ENCODE data around the gene RAB20.

Gene RAB20

GRCh38 chr13:110483386-110483968, 78.0 kb downstream of the RAB20 start:
- no peak for DNase-seq (ENCODE audit: extremely low spot score)
- TF ChIP-seq LEF1 (IDR thresholded peaks at IDR 0.05; ENCODE audit: borderline replicate concordance) (no peak), HDGF (IDR thresholded peaks at IDR 0.05; ENCODE audit: borderline replicate concordance) (no peak), FOXK2 (IDR thresholded peaks at IDR 0.05) (no peak), FOXM1 (IDR thresholded peaks at IDR 0.05; ENCODE audit: borderline replicate concordance) (no peak), BHLHE40 (IDR thresholded peaks at IDR 0.05; ENCODE audit: borderline replicate concordance) (no peak), ARNT (IDR thresholded peaks at IDR 0.05) (no peak), SUZ12 (IDR thresholded peaks at IDR 0.05) (no peak), NFRKB (IDR thresholded peaks at IDR 0.05) (no peak), CTBP1 (IDR thresholded peaks at IDR 0.05; ENCODE audit: borderline replicate concordance) (no peak), ZNF384 (IDR thresholded peaks at IDR 0.05) (no peak), PKNOX1 (IDR thresholded peaks at IDR 0.05) (no peak), SP1 (IDR thresholded peaks at IDR 0.05) (no peak), TARDBP (IDR thresholded peaks at IDR 0.05) (no peak), L3MBTL2 (conservative IDR thresholded peaks at IDR 0.05) (no peak), ELF4 (IDR thresholded peaks at IDR 0.05) (no peak), FOXA1 (IDR thresholded peaks at IDR 0.05) (no peak)
- ChIA-PET CTCF (interaction anchor here (0.5 kb wide), 1 partner anchor 45 kb away, joined by 6 read pairs; no protein-coding TSS in a partner anchor), POLR2A (no interaction called here)

DNA sequence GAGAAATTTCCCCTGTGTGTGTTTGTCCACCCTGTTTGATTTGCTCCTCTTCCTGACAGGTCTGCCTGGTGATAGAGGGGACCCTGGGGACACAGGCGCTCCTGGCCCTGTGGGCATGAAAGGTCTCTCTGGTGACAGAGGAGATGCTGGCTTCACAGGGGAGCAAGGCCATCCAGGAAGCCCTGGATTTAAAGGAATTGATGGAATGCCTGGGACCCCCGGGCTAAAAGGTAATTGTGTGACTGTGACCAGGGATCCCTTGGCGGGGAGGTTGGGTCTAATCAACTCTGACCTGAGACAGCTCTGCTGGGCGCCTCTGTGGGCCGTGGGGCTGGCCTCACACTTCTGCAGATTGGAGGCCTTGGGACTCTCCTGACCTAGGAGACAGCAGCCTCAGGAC, 81.4 kb downstream of the RAB20 start:
- no peak for TF ChIP-seq BHLHE40 (IDR thresholded peaks at IDR 0.05; ENCODE audit: borderline replicate concordance)
- no peak for TF ChIP-seq ZNF384 (IDR thresholded peaks at IDR 0.05)
- DNase-seq (ENCODE audit: extremely low spot score), result no peak
- ChIA-PET CTCF (no interaction called here), POLR2A (no interaction called here)

GRCh38 chr13:110479648-110480047, 81.9 kb downstream of the RAB20 start:
- CTCF ChIA-PET, result interaction anchor here (0.6 kb wide), 1 partner anchor 24 kb away, joined by 3 read pairs; no protein-coding TSS in a partner anchor
- DNase-seq (ENCODE audit: extremely low spot score), result no peak

DNA sequence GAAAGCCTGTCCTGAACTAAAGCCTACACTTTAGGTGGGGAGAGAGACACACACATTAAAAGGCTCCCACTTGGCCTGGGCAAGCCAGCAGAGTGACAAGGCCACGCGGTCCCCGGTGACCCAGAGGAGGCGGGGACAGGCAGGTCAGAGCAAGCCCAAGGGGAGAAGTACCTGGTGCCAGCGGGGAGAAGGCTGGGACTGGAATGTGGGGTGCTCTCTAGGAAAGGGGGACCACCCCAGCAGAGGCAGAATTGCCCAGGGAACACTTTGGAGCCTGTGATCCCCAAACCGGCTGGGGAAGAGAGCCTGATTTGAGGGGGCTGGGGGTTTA, 82.3 kb downstream of the RAB20 start:
- ChIA-PET CTCF (interaction anchor here (0.6 to 0.7 kb wide), 2 partner anchors 20 to 23 kb away, joined by 3 read pairs; no protein-coding TSS in a partner anchor), POLR2A (no interaction called here)
- DNase-seq (ENCODE audit: extremely low spot score), result no peak
- no peak for TF ChIP-seq FOXK2 (IDR thresholded peaks at IDR 0.05)

More at GRCh38 chr13:110479648-110480047, 81.9 kb downstream of the RAB20 start:
- TF ChIP-seq ARNT (IDR thresholded peaks at IDR 0.05) (no peak), FOXA1 (IDR thresholded peaks at IDR 0.05) (no peak), HDGF (IDR thresholded peaks at IDR 0.05; ENCODE audit: borderline replicate concordance) (no peak), SP1 (IDR thresholded peaks at IDR 0.05) (no peak), SUZ12 (IDR thresholded peaks at IDR 0.05) (no peak), ELF4 (IDR thresholded peaks at IDR 0.05) (no peak), FOXM1 (IDR thresholded peaks at IDR 0.05; ENCODE audit: borderline replicate concordance) (no peak), FOXK2 (IDR thresholded peaks at IDR 0.05) (no peak)
- POLR2A ChIA-PET, result no interaction called here

- ChIA-PET CTCF (interaction anchor here (0.6 to 0.7 kb wide), 2 partner anchors 20 to 23 kb away, joined by 3 read pairs; no protein-coding TSS in a partner anchor), POLR2A (no interaction called here)
- TF ChIP-seq SUZ12 (IDR thresholded peaks at IDR 0.05) (no peak), HDGF (IDR thresholded peaks at IDR 0.05; ENCODE audit: borderline replicate concordance) (no peak), NFRKB (IDR thresholded peaks at IDR 0.05) (no peak), FOXA1 (IDR thresholded peaks at IDR 0.05) (no peak), SP1 (IDR thresholded peaks at IDR 0.05) (no peak), TARDBP (IDR thresholded peaks at IDR 0.05) (no peak), PKNOX1 (IDR thresholded peaks at IDR 0.05) (no peak), ELF4 (IDR thresholded peaks at IDR 0.05) (no peak), ARNT (IDR thresholded peaks at IDR 0.05) (no peak), L3MBTL2 (conservative IDR thresholded peaks at IDR 0.05) (no peak), CTBP1 (IDR thresholded peaks at IDR 0.05; ENCODE audit: borderline replicate concordance) (no peak), BHLHE40 (IDR thresholded peaks at IDR 0.05; ENCODE audit: borderline replicate concordance) (no peak), ZNF384 (IDR thresholded peaks at IDR 0.05) (no peak), FOXM1 (IDR thresholded peaks at IDR 0.05; ENCODE audit: borderline replicate concordance) (no peak), FOXK2 (IDR thresholded peaks at IDR 0.05) (no peak)
- DNase-seq (ENCODE audit: extremely low spot score), result no peak
These were observed 82.9 kb downstream of the RAB20 start for GRCh38 chr13:110478405-110479214.

DNA sequence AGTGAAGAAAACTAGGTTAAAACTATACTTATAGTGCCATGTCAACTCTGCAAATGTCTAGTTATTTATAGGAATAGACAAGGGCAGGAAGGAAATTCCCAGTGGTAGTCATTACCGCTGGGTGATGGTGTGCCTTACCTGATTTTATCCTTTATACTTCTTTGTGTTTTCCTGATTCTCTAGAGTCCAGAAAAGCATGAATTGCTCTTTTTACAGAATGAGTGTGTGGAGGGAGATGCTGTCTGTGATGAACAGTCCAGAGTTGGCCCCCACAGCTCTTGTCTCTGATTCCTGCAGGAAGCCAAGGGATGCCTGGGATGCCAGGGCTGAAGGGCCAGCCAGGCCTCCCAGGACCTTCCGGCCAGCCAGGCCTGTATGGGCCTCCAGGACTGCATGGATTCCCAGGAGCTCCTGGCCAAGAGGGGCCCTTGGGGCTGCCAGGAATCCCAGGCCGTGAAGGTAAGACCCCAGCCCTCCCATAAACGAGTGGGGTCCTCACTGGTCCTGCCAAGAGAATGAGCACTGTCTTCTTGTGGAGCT, 83.7 kb downstream of the RAB20 start:
- TF ChIP-seq L3MBTL2 (conservative IDR thresholded peaks at IDR 0.05) (no peak), BHLHE40 (IDR thresholded peaks at IDR 0.05; ENCODE audit: borderline replicate concordance) (no peak), FOXA1 (IDR thresholded peaks at IDR 0.05) (no peak), ELF4 (IDR thresholded peaks at IDR 0.05) (no peak), NFRKB (IDR thresholded peaks at IDR 0.05) (no peak), HDGF (IDR thresholded peaks at IDR 0.05; ENCODE audit: borderline replicate concordance) (no peak), ARNT (IDR thresholded peaks at IDR 0.05) (no peak), SUZ12 (IDR thresholded peaks at IDR 0.05) (no peak)
- POLR2A ChIA-PET, result no interaction called here
- no peak for DNase-seq (ENCODE audit: extremely low spot score)
- CTCF ChIA-PET, result no interaction called here

DNA sequence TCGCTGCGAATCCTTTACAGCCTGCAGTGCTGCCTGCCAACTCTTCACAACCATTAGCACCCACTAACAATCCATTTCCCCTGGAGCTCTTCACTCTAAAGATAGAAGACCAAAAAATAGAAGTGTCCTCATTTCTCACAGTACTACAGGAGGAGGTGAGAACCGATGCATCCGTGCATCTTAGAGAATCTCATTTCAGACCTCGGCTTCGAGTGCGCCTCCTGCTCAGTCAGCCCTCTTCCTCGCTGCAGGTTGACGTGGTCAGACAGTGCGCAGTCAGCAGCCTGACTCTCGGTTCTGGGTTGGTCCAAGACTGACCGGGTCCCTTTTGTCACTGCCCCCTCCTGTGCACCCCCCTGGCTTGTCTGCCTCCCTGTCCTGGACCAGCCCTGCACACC, 85.3 kb downstream of the RAB20 start:
- POLR2A ChIA-PET, result no interaction called here
- TF ChIP-seq FOXM1 (IDR thresholded peaks at IDR 0.05; ENCODE audit: borderline replicate concordance) (no peak), BHLHE40 (IDR thresholded peaks at IDR 0.05; ENCODE audit: borderline replicate concordance) (no peak), SUZ12 (IDR thresholded peaks at IDR 0.05) (no peak), ELF4 (IDR thresholded peaks at IDR 0.05) (no peak), HDGF (IDR thresholded peaks at IDR 0.05; ENCODE audit: borderline replicate concordance) (no peak), PKNOX1 (IDR thresholded peaks at IDR 0.05) (no peak)
- CTCF ChIA-PET, result no interaction called here
- no peak for DNase-seq (ENCODE audit: extremely low spot score)
